Left lobe of liver (tissue), 2 donors: ENCODE measurements around the gene MARK3. TPM values are rescaled to one million over a fixed set of nuclear protein-coding genes. Genes with fewer than 3 reads are reported as not detected.
A peak's percentile ranks its signal among the peaks of the same experiment; 100 is the strongest.
"Not testable (repeated sequence)": the region's sequence is repeated elsewhere in the genome, so short reads cannot be mapped to it uniquely, and the experiment has no call there.

ENCODE experiments used
- ATAC-seq: fragments of 200-7000 bp; cut with Tn5 transposase; one replicate; pipeline ENCODE4 v1.9.1; 2020; ENCODE audit warnings: mild to moderate bottlenecking, moderate library complexity
- DNase-seq: peaks from one replicate; pipeline ENCODE4 v3.0.0-alpha.2; 2020; ENCODE audit warnings: low spot score
- total RNA-seq: library from RNA; stranded (reverse); gene quantifications from one replicate; pipeline ENCODE4 v1.2.1, GENCODE V29; 2021
- donor health status: DM: no; HTN: no; CAD: no; lungs with moderate emphysema.
- donor health status: DM: no; HTN: yes; CAD: no.

Gene MARK3
- total RNA-seq = 26.5 TPM

- peak; percentile 98 for DNase-seq
- ATAC-seq = peak; percentile 92
Observed at GRCh38 chr14:103385152-103385928, at the start of gene MARK3. MARK3 (plus strand) TSS chr14:103385415; CDS start chr14:103386030, 615 bp downstream.

- DNase-seq = no peak
Observed at GRCh38 chr14:103336191-103336590, 49.0 kb upstream of the MARK3 start.

GRCh38 chr14:103337794-103338193 is 47.4 kb upstream of the MARK3 start:
- ATAC-seq = no peak
- DNase-seq = no peak

More at GRCh38 chr14:103336191-103336590, 49.0 kb upstream of the MARK3 start:
- no peak for ATAC-seq

GRCh38 chr14:103339561-103339960 is 45.7 kb upstream of the MARK3 start:
- no peak for DNase-seq
- ATAC-seq = no peak

- no peak for ATAC-seq
- no peak for DNase-seq
Observed at GRCh38 chr14:103340480-103341212, 44.6 kb upstream of the MARK3 start.

- DNase-seq = no peak
- no peak for ATAC-seq
Observed at GRCh38 chr14:103341250-103342129, 43.7 kb upstream of the MARK3 start.

GRCh38 chr14:103343164-103343879 is 41.9 kb upstream of the MARK3 start:
- DNase-seq (no peak), ATAC-seq (no peak)

- ATAC-seq (no peak), DNase-seq (no peak)
Observed at GRCh38 chr14:103343905-103344797, 41.1 kb upstream of the MARK3 start.

- ATAC-seq = no peak
Observed at GRCh38 chr14:103346286-103346685, 38.9 kb upstream of the MARK3 start.

GRCh38 chr14:103347091-103347815 is 38.0 kb upstream of the MARK3 start:
- no peak for DNase-seq
- ATAC-seq = peak; percentile 33

More at GRCh38 chr14:103346286-103346685, 38.9 kb upstream of the MARK3 start:
- DNase-seq = no peak

- no peak for ATAC-seq
Observed at GRCh38 chr14:103348154-103348553, 37.1 kb upstream of the MARK3 start.

GRCh38 chr14:103349982-103350381 is 35.2 kb upstream of the MARK3 start:
- DNase-seq (no peak), ATAC-seq (no peak)

More at GRCh38 chr14:103348154-103348553, 37.1 kb upstream of the MARK3 start:
- no peak for DNase-seq

- no peak for DNase-seq
- ATAC-seq = no peak
Observed at GRCh38 chr14:103353362-103353761, 31.9 kb upstream of the MARK3 start.

GRCh38 chr14:103354141-103354540 is 31.1 kb upstream of the MARK3 start:
- ATAC-seq = no peak
- no peak for DNase-seq

GRCh38 chr14:103356024-103356682 is 29.1 kb upstream of the MARK3 start:
- DNase-seq (no peak), ATAC-seq (peak; percentile 81)

GRCh38 chr14:103357552-103357951 is 27.7 kb upstream of the MARK3 start:
- not testable (repeated sequence) for ATAC-seq, DNase-seq

GRCh38 chr14:103360548-103360947 is 24.7 kb upstream of the MARK3 start:
- ATAC-seq = no peak
- no peak for DNase-seq

GRCh38 chr14:103361867-103362266 is 23.3 kb upstream of the MARK3 start:
- no peak for ATAC-seq
- DNase-seq = no peak
